ENCODE data around the gene COMT. TPM values are rescaled to one million over a fixed set of nuclear protein-coding genes. Genes with fewer than 3 reads are reported as not detected.

The COMT gene
- polyA plus RNA-seq, 1 experiment, result 332 TPM

DNA sequence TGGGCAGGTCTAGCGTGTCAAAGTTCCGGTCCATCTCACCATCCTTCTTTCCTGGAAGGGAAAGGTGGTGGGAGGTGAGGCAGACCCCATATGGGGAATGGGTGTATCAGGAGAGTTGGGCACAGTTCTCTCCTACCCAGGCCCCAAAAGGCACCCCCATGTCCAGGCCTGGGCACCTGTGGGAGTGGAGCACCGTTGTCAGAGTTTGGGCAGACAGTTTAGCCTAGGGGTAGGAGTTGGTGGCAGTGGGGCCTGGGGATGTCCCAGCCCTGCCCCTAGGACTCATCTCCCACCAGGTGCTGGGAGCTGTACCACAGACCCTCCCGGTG lies 34.1 kb downstream of the COMT start:
- TF ChIP-seq, protein P1, sequence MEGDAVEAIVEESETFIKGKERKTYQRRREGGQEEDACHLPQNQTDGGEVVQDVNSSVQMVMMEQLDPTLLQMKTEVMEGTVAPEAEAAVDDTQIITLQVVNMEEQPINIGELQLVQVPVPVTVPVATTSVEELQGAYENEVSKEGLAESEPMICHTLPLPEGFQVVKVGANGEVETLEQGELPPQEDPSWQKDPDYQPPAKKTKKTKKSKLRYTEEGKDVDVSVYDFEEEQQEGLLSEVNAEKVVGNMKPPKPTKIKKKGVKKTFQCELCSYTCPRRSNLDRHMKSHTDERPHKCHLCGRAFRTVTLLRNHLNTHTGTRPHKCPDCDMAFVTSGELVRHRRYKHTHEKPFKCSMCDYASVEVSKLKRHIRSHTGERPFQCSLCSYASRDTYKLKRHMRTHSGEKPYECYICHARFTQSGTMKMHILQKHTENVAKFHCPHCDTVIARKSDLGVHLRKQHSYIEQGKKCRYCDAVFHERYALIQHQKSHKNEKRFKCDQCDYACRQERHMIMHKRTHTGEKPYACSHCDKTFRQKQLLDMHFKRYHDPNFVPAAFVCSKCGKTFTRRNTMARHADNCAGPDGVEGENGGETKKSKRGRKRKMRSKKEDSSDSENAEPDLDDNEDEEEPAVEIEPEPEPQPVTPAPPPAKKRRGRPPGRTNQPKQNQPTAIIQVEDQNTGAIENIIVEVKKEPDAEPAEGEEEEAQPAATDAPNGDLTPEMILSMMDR (IDR thresholded peaks at IDR 0.05; ENCODE audit: insufficient read depth, low read depth, low read length), result no peak
- POLR2A ChIA-PET, result no interaction called here
- H3K4me3 ChIP-seq (ENCODE audit: low read depth, low read length), result no peak overlapping the region
- DNase-seq (ENCODE audit: low read depth), result no peak
- H3K36me3 ChIP-seq (ENCODE audit: control insufficient read depth, insufficient read depth, low read length), result peaks cover 8% of the 10 kb centered on the region
- no peaks in the 10 kb centered on the region for H3K27me3 ChIP-seq (ENCODE audit: control insufficient read depth, insufficient read depth, low read length)
- CTCF ChIA-PET, result interaction anchor here (1.3 to 1.6 kb wide), 2 partner anchors 38 to 245 kb away, joined by 3 to 5 read pairs; no protein-coding TSS in a partner anchor

DNA sequence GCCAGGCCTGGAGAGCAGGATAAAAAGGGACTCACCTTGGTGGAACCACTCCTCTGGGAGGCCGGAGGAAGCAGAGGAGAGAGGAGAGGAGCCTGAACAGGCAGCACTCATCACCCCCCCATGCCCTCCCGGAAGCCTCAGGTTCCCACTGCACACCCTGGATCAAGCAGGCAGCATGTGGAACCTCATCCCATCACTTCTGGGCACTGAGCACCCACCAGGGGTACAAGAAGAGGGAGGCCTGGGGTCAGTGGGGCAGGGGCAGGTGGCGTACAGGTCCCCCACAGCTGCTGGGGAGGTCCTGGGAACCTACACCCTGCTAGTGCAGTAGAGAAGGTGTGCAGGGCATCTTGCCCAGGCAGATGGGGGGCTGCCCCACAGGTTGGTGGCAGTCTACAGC lies 35.1 kb downstream of the COMT start:
- Histone ChIP-seq H3K4me3 (ENCODE audit: low read depth, low read length) (no peak overlapping the region), H3K27me3 (ENCODE audit: control insufficient read depth, insufficient read depth, low read length) (no peaks in the 10 kb centered on the region), H3K36me3 (ENCODE audit: control insufficient read depth, insufficient read depth, low read length) (peaks cover 4% of the 10 kb centered on the region)
- POLR2A ChIA-PET, result no interaction called here
- no peak for DNase-seq (ENCODE audit: low read depth)
- TF ChIP-seq, protein P1 (IDR thresholded peaks at IDR 0.05; ENCODE audit: insufficient read depth, low read depth, low read length), result no peak
- CTCF ChIA-PET, result interaction anchor here (1.9 kb wide), 1 partner anchor 37 kb away, joined by 4 read pairs; no protein-coding TSS in a partner anchor

DNA sequence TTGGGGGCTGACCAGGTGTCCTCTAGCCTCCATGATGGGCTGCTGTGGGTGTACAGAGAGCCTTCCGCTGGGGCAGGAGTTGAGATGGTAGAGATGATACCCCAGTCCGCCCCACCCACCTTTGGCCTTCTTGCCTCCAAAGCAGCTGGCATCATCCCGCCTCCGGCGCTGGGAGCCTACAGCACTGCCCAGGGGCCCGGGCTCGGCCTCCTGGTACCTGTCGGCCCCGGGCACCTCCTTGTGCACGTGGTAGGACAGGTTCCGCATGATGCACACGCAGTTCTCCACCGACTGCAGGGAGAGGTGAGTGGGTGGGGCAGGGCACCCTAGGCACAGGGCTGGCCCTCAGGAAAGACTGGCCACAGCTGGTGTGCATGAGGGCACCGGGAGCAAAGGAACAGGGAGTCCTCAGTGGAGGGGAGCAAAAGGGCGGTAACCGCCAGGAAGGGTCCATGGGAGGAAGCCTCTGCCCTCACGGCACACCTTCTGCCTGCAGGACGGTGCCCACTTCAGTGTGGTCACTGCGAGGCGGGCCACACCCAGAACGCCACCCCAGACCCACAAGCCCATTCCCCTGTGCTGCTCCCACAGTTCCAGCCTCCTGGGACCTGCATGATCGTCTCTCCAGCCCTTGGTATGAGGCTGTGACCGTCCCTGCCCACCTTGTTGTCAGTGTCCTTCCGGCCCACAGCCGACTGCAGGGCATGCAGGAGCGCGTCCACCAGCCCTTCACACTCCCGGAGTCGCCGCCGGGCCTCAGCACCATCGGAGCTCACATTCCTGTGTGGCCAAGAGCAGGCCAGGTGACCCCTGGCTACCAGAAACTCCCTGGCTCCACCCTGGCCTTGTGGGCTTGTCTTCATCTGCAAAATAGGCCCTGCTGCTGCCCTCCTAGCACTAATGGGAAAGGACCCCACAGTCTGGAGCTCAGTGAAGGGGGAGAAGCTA lies 36.0 kb downstream of the COMT start:
- DNase-seq (ENCODE audit: low read depth), result no peak
- peaks cover 2% of the 10 kb centered on the region for H3K36me3 ChIP-seq (ENCODE audit: control insufficient read depth, insufficient read depth, low read length)
- no peaks in the 10 kb centered on the region for H3K27me3 ChIP-seq (ENCODE audit: control insufficient read depth, insufficient read depth, low read length)
- POLR2A ChIA-PET, result no interaction called here
- CTCF ChIA-PET, result interaction anchor here (0.6 to 2.0 kb wide), 4 partner anchors 8 to 36 kb away, joined by 4 to 5 read pairs (median 4); no protein-coding TSS in a partner anchor
- TF ChIP-seq, protein P1 (IDR thresholded peaks at IDR 0.05; ENCODE audit: insufficient read depth, low read depth, low read length), result no peak
- H3K4me3 ChIP-seq (ENCODE audit: low read depth, low read length), result no peak overlapping the region

DNA sequence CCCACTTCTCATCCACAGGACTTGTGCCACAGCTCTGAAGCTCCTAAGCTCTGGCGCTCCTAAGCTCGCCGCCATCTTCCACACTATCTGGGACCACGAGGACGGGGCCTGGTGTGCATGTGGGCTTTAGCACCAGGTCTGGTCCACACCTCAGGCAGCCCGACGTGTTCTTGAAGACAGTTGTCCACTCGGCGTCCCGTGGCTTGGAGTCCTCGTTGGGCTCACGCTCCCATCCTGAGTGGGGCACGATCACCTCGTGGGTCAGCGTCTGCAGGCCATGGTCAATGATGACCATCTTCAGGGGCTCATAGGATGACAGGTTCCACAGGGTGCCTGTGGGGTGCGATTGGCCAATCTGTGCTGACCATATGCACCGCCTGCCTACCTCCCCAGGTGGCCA lies 37.2 kb downstream of the COMT start:
- Histone ChIP-seq H3K27me3 (ENCODE audit: control insufficient read depth, insufficient read depth, low read length) (no peaks in the 10 kb centered on the region), H3K4me3 (ENCODE audit: low read depth, low read length) (no peak overlapping the region), H3K36me3 (ENCODE audit: control insufficient read depth, insufficient read depth, low read length) (peaks cover 2% of the 10 kb centered on the region)
- ChIA-PET CTCF (interaction anchor here (1.1 to 2.0 kb wide), 3 partner anchors 9 to 36 kb away, joined by 3 to 5 read pairs (median 4); no protein-coding TSS in a partner anchor), POLR2A (no interaction called here)
- no peak for DNase-seq (ENCODE audit: low read depth)
- TF ChIP-seq, protein P1 (IDR thresholded peaks at IDR 0.05; ENCODE audit: insufficient read depth, low read depth, low read length), result no peak

DNA sequence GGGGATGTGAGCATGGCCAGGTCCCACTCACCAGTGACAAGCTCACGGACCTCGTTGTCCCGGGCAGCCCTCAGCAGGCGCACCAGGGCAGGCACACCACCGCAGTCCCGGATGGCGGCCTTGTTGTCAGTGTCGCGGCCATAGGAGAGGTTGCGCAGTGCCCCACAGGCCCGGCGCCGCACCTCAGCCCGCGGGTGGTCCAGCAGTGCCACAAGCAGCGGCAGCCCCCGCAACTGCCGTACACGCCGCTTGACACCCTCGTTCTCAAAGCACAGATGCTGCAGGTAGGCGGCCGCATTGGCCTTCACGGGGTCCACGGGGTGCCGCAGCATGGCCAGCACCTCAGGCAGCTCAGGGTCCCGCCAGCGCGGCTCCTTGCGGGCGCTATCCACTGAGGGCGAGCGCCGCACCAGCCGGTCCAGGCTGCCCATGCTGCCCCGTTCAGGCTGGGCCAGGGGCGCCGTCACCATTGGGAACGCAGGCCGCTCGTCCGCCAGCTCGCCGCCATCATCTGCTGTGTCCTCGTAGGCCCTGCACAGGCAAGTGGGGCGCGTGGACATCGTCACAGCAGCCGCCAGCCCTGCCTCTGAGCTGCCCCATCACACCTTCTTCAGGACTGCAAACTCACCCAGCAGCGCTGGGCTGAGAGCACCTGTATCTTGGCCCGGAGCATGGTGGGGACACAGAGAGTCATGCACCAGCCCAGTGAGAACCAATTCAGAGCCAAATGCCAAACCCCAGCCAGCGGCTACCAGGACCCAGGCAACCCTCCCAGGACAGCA lies 38.3 kb downstream of the COMT start:
- TF ChIP-seq, protein P1 (IDR thresholded peaks at IDR 0.05; ENCODE audit: insufficient read depth, low read depth, low read length), result no peak
- no peak for DNase-seq (ENCODE audit: low read depth)
- ChIA-PET CTCF (interaction anchor here (1.1 to 2.6 kb wide), 2 partner anchors 9 to 35 kb away, joined by 3 to 16 read pairs; no protein-coding TSS in a partner anchor), POLR2A (no interaction called here)
- peaks cover 2% of the 10 kb centered on the region for H3K36me3 ChIP-seq (ENCODE audit: control insufficient read depth, insufficient read depth, low read length)
- H3K4me3 ChIP-seq (ENCODE audit: low read depth, low read length), result no peak overlapping the region
- no peaks in the 10 kb centered on the region for H3K27me3 ChIP-seq (ENCODE audit: control insufficient read depth, insufficient read depth, low read length)

Data from BJ (cell line).